ENCODE results near the gene LY9.

- TF ChIP-seq CTCF (IDR thresholded peaks at IDR 0.05) (no peak), POLR2AphosphoS5 (IDR thresholded peaks at IDR 0.05) (no peak)
Observed at GRCh38 chr1:160836561-160836960, 40.6 kb downstream of the LY9 start.

Data from suprapubic skin (tissue), 3 donors.